Sigmoid colon (tissue), 4 donors: ENCODE results near the gene GTF3C2.

ENCODE experiments used
- CTCF ChIP-seq, 4 experiments: fragments of 450-650 bp in 3 of 4; fragments of 200-600 bp in 1 of 4; IDR thresholded peaks; one replicate each; pipeline ENCODE4 v1.5.1; 2016 to 2019; ENCODE audit warnings: antibody characterized with exemption in 4 of 4, mild to moderate bottlenecking in 3 of 4, moderate library complexity in 2 of 4
- POLR2AphosphoS5 ChIP-seq, 4 donors: sonication (generic); formaldehyde crosslinking; IDR thresholded peaks; one replicate each; pipeline ENCODE4 v1.6.1; 2017; ENCODE audit warnings: antibody characterized with exemption in 4 of 4

DNA sequence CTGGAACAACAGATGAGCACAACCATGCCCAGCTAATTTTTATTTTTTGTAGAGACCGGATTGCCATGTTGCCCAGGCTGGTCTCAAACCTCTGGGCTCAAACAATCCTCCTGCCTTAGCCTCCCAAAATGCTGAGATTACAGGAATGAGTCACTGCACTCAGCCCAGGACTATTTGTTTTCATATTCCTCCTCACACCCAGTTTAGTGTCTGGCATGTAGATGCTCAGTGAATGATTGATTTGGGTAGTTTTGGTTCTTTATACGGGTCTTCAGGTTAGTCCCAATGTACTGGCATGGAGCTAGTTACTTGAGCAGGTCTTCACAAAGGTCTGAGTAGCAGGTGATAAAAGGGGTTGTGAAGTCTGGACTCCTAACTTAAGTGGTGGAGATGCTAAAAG lies 7.4 kb upstream of the GTF3C2 start:
- TF ChIP-seq CTCF (IDR thresholded peaks at IDR 0.05) (no peak), POLR2AphosphoS5 (IDR thresholded peaks at IDR 0.05) (no peak)
